SK-N-SH (cell line): ENCODE results near the gene AP4M1.

ENCODE experiments used
- CHD2 ChIP-seq: fragments of 150-350 bp; IDR thresholded peaks from 2 replicates; pipeline ENCODE4 v1.6.1; 2018; ENCODE audit warnings: low read length; ENCODE audit not compliant: partially characterized antibody
- FOXJ3 ChIP-seq: sonication (generic); formaldehyde crosslinking; IDR thresholded peaks from 2 replicates; pipeline ENCODE4 v1.5.1; 2020; ENCODE audit warnings: mild to moderate bottlenecking, missing genetic modification reagents
- GABPA ChIP-seq: IDR thresholded peaks from 2 replicates; pipeline ENCODE4 v1.4.0; 2012; ENCODE audit warnings: low read depth, mild to moderate bottlenecking
- POLR2AphosphoS5 ChIP-seq: IDR thresholded peaks from 2 replicates; pipeline ENCODE4 v1.6.1; 2012; ENCODE audit warnings: low read depth, low read length
- RCOR1 ChIP-seq: fragments of 150-350 bp; IDR thresholded peaks from 2 replicates; pipeline ENCODE4 v1.6.1; 2017; ENCODE audit warnings: antibody characterized with exemption, low read length
- RFX5 ChIP-seq: IDR thresholded peaks from 2 replicates; pipeline ENCODE4 v1.6.1; 2012; ENCODE audit warnings: mild to moderate bottlenecking, improper control_type of control experiment, low read length
- TF ChIP-seq, protein P1 (sequence below): fragments of 200-600 bp; sonication (generic); IDR thresholded peaks from 2 replicates; pipeline ENCODE4 v1.6.1; 2017; ENCODE audit warnings: antibody characterized with exemption, mild to moderate bottlenecking, moderate library complexity
- TF ChIP-seq, protein P2 (sequence below): IDR thresholded peaks from 2 replicates; pipeline ENCODE4 v1.6.1; 2012; ENCODE audit warnings: mild to moderate bottlenecking, low read depth, low read length, moderate library complexity
- TF ChIP-seq, protein P3 (sequence below): IDR thresholded peaks from 2 replicates; pipeline ENCODE4 v1.4.0; 2012; ENCODE audit warnings: low read depth
- TF ChIP-seq, protein P4 (sequence below): IDR thresholded peaks from 2 replicates; pipeline ENCODE4; 2012

DNA sequence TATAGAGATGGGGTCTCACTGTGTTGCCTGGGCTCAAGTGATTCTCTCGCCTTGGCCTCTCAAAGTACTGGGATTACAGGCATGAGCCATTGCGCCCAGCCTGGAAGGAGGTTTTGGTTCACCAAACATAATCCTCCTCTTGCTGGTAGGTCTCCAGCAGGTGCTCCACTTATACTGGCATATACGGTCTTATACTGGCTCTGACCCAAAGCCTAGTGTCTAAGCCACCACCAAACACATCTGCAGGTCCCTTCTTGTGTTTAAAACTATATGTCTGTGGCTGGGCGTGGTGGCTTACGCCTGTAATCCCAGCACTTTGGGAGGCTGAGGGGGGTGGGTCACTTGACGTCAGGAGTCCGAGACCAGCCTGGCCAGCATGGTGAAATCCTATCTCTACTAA is 30.7 kb downstream of the AP4M1 start:
- TF ChIP-seq RCOR1 (no peak), GABPA (no peak), RFX5 (no peak), FOXJ3 (no peak), POLR2AphosphoS5 (no peak), CHD2 (no peak)
- TF ChIP-seq, protein P1, sequence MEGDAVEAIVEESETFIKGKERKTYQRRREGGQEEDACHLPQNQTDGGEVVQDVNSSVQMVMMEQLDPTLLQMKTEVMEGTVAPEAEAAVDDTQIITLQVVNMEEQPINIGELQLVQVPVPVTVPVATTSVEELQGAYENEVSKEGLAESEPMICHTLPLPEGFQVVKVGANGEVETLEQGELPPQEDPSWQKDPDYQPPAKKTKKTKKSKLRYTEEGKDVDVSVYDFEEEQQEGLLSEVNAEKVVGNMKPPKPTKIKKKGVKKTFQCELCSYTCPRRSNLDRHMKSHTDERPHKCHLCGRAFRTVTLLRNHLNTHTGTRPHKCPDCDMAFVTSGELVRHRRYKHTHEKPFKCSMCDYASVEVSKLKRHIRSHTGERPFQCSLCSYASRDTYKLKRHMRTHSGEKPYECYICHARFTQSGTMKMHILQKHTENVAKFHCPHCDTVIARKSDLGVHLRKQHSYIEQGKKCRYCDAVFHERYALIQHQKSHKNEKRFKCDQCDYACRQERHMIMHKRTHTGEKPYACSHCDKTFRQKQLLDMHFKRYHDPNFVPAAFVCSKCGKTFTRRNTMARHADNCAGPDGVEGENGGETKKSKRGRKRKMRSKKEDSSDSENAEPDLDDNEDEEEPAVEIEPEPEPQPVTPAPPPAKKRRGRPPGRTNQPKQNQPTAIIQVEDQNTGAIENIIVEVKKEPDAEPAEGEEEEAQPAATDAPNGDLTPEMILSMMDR: no peak
- TF ChIP-seq, protein P2, sequence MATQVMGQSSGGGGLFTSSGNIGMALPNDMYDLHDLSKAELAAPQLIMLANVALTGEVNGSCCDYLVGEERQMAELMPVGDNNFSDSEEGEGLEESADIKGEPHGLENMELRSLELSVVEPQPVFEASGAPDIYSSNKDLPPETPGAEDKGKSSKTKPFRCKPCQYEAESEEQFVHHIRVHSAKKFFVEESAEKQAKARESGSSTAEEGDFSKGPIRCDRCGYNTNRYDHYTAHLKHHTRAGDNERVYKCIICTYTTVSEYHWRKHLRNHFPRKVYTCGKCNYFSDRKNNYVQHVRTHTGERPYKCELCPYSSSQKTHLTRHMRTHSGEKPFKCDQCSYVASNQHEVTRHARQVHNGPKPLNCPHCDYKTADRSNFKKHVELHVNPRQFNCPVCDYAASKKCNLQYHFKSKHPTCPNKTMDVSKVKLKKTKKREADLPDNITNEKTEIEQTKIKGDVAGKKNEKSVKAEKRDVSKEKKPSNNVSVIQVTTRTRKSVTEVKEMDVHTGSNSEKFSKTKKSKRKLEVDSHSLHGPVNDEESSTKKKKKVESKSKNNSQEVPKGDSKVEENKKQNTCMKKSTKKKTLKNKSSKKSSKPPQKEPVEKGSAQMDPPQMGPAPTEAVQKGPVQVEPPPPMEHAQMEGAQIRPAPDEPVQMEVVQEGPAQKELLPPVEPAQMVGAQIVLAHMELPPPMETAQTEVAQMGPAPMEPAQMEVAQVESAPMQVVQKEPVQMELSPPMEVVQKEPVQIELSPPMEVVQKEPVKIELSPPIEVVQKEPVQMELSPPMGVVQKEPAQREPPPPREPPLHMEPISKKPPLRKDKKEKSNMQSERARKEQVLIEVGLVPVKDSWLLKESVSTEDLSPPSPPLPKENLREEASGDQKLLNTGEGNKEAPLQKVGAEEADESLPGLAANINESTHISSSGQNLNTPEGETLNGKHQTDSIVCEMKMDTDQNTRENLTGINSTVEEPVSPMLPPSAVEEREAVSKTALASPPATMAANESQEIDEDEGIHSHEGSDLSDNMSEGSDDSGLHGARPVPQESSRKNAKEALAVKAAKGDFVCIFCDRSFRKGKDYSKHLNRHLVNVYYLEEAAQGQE: no peak
- TF ChIP-seq, protein P3, sequence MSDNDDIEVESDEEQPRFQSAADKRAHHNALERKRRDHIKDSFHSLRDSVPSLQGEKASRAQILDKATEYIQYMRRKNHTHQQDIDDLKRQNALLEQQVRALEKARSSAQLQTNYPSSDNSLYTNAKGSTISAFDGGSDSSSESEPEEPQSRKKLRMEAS: no peak
- TF ChIP-seq, protein P4, sequence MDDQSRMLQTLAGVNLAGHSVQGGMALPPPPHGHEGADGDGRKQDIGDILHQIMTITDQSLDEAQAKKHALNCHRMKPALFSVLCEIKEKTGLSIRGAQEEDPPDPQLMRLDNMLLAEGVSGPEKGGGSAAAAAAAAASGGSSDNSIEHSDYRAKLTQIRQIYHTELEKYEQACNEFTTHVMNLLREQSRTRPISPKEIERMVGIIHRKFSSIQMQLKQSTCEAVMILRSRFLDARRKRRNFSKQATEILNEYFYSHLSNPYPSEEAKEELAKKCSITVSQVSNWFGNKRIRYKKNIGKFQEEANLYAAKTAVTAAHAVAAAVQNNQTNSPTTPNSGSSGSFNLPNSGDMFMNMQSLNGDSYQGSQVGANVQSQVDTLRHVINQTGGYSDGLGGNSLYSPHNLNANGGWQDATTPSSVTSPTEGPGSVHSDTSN: no peak
